GM18517 (cell line): ENCODE results near the gene FN1.

Experiments
- ATAC-seq: cut with Tn5 transposase; IDR thresholded peaks from one replicate; pipeline ENCODE4 v1.9.1; 2021; ENCODE audit warnings: mild to moderate bottlenecking, moderate library complexity; ENCODE audit not compliant: unreplicated experiment

Gene FN1

DNA sequence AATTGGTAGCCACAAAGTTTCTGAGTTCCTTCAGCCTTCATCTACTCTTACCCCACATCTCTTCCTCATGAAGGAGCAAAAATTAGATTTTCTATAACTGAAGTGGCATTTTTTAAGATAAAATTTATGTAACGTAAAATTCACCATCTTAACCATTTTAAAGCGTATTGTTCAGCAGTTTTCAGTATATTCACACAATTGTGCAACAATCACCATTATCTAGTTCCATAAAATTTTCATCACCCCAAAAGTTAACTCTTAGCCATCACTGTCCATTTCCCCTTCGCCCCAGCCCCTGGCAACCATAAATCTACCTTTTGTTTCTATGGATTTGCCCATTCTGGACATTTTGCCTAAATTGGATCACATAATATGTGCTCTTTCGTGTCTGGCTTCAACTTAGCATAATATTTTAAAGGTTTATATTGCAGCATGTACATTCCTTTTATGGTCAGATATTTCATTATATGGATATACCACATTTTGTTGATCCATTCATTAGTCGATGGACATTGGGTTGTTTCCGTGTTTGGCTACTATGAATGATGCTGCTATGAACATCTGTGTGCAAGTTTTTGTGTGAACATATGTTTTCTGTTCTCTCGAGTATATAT is 79.4 kb downstream of the FN1 start:
- ATAC-seq = no peak

DNA sequence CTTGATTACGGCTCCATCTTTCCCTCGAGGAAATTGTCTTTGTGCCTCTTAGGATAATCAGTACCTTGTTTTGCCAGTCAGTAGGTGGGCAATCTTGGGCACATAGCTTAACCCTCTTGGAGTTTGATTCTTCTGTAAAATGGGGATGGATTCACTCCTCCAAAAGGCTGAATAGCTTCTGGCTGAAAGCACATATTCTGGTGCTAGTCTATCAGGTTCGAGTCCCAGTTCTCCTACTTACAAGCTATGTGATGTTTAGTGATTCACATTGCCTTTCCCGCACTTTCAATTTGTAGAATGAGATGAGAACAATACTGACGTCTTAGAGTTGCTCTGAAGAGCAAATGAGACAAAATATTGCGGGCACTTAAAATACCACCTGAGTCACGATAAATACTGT is 80.1 kb downstream of the FN1 start:
- no peak for ATAC-seq

DNA sequence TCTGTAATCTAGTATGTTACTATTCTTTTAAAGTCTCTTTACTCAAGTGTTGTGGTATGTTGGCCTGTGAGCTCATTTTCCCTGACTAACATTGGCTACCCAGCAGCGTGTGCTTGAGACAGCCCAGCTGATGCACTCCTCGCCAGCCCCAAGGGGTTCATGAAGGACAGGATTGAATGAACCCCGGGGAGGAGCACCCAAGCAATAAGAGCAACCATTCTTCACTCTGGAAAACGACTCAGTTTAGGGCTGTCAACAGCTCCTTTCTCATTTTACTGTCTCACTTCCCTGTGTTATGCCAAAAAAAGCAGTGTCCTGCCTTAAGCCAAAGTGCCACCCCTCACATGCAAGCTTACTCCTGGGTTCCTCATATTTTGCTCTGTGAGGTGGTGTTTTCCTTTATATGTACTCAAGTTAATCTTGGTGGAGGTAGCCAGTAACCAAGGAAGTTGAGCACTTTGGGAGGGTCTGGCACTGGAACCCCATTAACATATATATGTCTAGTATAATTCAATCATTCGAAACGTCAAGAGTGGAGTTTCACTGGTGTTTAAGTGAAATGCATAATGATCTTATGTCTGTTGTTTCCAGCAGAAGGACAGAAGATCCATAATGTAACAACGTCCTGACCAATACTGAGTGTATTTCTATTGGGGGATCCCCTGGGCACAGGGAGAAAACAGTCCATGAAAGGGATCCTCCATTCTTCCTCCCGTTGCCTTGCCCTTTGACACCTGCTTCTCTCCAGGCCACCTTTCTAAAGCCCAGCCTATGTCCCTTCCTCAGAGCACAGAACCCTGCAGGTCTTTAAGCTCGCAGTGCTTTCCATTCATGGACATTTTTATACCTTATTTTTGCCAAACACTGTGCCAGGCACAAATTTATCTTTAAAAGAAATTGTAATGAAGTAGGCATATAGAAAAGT is 80.8 kb downstream of the FN1 start:
- no peak for ATAC-seq

DNA sequence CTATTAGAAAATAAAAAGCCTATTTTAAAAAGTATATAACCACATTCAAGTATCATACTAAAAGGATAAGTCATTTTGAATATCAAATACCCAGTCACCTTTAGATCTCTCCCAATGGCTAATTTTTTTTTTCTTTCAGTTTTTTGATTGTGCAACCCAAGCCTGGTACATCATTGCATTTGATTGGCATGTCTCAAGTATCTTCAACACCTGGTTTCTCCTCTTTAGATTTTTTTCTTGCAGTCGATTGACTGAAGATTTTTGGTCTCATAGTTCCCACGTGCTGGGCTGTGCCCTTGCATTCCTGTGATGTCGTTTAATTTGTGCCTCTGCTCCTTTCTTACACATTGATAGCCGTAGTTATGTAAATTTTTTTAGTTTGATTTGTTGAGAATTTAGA is 83.3 kb downstream of the FN1 start:
- ATAC-seq = no peak

DNA sequence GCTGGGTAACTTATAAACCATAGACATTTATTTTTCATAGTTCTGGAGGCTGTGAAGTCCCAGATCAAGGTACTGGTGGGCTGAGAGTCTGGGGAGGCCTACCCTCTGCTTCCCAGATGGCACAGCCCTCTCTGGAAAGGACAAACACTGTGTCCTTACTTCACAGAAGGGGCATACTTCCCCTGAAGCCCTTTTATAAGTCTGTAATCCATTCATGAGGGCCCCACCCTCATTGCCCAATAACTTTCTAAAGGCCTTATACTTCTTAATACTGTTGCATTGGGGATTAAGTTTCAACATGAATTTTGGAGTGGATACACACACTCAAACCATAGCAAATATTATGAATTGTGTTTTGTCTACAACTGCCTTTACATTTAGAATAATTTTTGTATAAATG is 88.0 kb downstream of the FN1 start:
- no peak for ATAC-seq

DNA sequence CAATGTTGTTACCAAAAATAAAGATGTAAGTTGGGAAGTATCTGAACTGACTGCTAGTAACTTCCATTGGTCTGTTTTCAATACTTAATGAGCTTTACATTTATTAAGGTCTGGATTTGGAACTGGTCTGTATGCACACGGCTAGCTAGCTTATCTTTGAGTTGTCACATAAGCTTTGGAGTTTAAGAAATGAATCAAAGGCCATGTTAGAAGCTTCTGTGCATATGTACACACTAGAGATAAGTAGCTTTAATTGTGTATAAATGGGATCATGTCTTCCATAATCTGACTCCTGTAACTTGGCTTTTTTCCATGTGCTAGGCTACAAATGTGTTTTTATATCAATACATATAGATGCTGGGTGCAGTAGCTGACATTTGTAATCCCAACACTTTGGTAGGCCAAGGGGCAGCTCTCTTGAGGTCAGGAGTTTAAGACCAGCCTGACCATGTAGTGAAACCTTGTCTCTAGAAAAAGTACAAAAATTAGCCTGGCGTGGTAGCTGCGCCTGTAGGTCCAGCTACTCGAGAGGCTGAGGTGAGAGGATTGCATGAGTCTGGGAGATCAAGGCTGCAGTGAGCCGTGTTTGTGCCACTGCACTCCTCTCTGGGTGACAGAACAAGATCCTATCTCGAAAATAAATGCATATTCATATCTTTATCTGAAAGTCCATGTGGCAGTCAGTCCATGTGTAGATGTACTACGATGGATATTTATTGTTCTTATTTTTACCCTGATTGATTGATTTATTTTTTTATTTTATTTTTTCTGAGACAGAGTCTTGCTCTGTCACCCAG is 96.8 kb downstream of the FN1 start:
- no peak for ATAC-seq

DNA sequence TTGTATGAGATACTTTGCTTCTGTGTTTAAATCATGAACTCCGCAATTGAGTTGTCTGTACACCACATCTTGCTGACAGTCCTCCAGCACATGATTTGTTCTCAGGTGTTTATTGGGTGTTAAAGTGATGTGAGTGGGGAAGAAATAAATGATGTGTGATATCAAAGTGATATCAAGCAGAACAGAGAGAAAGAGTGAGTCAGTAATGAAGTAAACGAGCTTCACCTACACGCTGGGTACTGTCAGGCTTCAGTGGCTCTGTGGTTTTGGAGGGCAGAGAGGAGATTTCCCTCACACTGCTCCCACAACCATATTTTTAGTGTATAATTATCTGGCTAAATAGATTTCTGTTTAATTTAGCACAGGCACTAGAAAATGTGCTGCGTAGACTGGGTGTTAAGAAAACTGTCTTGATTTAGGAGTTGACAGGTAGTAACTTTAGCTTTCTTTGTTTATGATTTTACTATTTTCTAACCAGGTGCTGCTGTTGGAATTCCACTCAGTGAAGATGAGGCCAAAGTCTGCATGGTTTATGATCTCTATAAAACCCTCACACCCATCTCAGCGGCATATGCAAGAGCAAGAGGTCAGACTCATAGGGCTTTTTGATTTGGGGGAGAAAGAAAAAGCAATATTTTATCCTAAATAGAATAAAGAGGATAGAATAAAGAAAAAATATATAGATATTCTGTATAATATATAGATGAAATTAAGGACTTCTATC is 102.8 kb downstream of the FN1 start:
- peak; percentile 59 for ATAC-seq

DNA sequence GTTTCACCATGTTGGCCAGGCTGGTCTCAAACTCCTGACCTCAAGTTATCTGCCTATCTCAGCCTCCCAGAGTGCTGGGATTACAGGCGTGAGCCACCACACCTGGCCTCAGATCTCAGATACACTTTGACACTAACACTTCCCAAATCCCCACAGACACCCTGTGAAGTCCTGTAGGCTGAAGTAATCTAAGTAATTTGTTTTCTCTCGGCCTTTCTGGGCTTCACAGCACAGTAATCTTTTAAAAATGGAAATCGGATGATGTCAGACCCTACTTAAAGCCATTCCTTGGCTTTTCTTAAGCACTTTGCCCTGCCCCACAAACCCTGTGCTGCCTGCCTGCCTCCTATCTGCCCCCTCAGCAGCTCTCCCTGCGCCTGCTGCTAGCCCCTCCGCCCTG is 107.8 kb downstream of the FN1 start:
- ATAC-seq = no peak

DNA sequence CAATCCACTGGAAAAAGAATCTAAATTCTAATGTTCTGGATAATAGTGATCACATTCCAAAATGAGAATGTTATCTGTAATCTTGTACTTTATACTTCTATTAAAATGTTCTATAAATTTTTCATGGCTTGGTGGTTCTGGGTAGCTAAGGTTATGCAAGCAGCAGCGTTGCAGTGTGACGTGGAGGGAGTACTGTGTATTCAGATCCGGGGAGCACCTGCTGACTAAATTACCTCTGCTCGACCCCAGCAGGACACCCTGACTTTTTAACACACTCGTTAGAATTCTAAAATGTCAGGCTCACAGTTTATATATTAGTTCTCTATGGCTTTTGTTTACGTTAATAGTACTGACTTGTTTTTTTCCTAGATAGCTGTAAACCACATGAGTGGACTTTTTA is 111.1 kb downstream of the FN1 start:
- ATAC-seq = no peak

DNA sequence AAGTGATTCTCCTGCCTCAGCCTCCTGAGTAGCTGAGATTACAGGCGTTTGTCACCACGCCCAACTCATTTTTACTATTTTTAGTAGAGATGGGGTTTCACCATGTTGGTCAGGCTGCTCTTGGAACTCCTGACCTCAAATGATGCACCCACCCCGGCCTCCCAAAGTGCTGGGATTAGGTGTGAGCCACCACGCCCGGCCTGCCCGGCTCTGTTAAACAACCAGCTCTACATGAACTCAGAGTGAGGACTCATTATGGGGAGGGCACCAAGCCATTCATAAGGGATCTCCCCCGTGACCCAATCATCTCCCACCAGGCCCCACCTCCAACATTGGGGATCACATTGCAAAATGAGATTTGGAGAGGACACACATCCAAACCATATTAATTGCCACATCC is 115.2 kb downstream of the FN1 start:
- no peak for ATAC-seq

DNA sequence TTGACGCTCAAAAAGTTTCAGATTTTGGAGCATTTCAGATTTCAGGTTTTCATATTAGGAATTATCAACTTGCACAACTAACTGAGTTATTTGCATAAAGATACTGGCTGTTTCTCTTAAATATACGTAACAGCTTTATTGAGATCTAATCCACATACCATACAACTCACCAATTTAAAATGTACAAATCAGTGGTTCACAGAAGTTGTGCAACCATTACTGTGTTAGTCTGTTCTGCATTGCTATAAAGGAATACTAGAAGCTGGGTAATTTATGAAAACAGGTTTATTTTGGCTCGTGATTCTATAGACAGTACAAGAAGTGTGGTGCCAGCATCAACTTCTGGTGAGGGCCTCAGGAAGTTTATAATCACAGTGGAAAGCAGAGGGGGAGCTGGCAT is 115.8 kb downstream of the FN1 start:
- no peak for ATAC-seq

DNA sequence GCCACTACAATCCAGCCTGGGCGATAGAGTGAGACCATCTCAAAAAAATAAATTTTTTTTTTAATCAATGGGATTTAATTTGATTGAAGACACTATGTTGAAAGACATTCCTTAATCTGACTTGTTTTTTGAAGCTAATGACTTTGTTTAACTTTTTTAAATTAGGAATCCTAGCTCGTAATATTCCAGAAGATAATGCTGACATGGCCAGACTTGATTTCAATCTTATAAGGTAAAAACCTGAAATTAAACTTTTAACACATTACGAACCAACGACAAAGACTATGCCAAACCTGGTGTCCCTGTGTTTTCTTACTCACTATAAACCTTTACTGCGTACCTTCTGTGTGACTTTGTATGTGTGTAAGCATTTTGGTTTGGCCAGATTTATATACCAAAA is 116.4 kb downstream of the FN1 start:
- ATAC-seq = no peak

DNA sequence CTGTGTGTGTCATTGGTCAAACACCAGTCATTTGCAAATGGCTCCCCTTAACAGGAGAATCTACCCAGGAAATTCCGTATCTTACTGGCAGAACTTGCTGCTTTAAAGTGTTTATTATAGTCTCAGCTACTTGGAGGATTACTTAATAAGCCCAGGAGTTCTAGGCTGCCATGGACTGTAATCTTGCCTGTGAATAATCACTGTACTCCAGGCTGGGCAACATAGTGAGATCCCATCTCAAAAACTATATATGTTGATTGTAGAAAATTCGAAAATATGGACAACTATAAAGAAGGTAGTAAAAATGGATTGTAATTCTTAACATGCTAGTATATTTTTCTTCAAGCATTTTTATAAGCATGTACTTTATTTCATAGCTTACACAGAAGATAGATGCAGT is 119.5 kb downstream of the FN1 start:
- no peak for ATAC-seq

DNA sequence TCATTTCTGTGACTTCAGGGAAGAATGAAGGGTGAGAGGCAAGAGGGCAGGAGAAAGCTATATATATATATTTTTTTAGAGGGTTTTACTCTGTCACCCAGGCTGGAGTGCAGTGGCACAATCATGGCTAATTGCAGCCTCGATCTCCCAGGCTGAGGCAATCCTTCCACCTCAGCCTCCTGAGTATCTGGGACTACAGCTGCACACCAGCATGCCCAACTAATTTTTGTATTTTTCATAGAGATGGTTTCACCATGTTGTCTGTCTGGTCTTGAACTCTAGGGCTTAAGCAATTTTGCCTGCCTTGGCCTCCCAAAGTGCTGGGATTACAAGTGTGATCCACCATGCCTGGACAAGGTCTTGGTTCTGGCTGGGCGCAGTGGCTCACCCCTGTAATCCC is 120.6 kb downstream of the FN1 start:
- ATAC-seq = no peak

DNA sequence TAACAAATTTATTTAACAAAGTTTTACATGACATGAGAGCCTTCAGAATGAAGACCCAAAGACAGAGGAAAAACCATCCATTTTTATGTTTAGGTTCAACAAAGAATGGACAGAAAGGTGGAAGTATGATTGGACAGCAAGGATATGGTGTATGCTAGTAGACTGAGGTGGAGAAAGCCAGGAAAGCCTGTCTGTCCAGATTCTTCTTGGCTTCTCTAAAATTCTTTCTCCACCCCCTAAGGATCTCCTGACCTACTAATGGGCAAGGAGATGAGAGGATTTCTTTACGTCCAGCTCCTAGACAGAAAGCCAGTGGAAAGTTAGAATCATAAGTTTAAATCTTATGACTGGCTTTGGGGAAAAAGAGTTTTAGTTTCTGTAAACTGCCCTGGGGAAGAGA is 121.0 kb downstream of the FN1 start:
- no peak for ATAC-seq

DNA sequence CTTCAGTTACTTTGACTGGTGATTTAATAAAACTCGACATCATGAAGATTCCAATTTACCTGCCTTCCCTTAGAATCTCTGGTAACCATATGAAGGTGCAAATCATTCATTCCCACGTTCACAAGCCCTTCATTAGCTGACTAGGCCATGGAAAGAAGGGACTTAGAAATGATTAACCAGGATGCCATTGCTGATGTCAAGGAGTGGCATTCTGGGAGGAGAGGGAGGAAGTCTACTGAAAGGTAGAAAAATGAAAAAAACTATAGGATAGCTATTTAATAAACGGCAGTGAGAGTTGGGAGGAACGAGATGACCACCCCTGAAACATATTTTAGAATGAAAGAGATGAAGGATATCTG is 122.6 kb downstream of the FN1 start:
- ATAC-seq = no peak

DNA sequence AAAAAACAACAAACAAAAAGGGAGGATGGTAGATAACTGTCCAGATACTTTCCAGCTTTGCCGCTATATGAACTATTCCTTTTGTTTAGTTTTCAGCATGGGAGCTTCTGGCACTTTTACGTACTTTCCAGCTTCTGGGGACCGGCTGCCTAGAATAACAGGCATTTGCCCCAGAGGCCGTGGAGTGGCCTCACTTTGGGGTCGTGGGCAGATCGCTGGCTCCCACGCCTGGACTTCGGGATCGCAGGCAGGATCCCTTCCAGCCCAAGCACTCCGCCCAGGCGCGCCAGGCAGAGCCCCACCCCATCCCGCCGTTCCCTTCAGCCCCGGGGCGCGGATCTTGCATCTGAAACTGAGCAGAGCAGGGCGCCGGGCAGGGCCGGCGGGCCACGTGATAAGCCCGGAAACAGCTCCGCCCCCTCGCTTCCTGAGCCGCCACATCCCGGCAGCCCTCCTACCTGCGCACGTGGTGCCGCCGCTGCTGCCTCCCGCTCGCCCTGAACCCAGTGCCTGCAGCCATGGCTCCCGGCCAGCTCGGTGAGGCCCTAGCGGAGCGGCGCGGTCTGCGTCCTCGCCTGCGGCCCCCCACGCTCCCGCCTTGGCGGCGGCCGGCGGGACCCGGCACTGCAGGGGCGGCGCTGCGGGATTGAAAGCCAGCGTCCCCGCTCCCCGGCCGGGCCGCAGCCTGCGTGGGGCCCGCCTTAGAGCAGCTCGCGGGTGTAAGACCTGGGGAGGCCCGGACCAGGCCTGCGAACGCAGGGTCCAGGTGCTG is 124.1 kb downstream of the FN1 start, which contains the start of gene ATIC:
Gene ATIC, plus strand, starts transcription at position 435 of the 772 bp plus-strand sequence. Its CDS starts 84 bp downstream, at position 519.
- peak; percentile 99 for ATAC-seq

DNA sequence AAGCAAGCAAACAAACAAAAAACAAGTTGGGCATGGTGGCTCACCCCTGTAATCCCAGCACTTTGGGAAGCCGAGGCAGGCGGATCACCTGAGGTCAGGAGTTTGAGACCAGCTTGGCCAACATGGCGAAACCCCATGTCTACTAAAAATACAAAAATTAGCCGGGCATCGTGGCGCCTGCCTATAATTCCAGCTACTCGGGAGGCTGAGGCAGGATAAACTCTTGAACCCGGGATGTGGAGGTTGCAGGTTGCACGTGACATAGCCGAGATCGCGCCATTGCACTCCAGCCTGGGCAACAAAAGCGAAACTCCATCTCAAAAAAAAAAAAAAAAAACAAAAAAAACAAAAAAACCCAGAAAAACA is 124.6 kb downstream of the FN1 start:
- ATAC-seq = peak; percentile 23
